GM18861 (cell line): ENCODE data around the gene ASAH2.
"Not testable (repeated sequence)": the region's sequence is repeated elsewhere in the genome, so short reads cannot be mapped to it uniquely, and the experiment has no call there.

Experiments used
- ATAC-seq: cut with Tn5 transposase; IDR thresholded peaks from one replicate; pipeline ENCODE4 v1.9.1; 2021; ENCODE audit not compliant: unreplicated experiment

The ASAH2 gene

GRCh38 chr10:50260791-50261281 is 9.5 kb upstream of the ASAH2 start:
- peak; percentile 99 for ATAC-seq

- no peak for ATAC-seq
These were observed 3.2 kb upstream of the ASAH2 start for GRCh38 chr10:50254479-50254878.

GRCh38 chr10:50250096-50250854 is 1.0 kb downstream of the ASAH2 start:
- ATAC-seq = no peak

- ATAC-seq = no peak
These were observed 2.7 kb downstream of the ASAH2 start for GRCh38 chr10:50248598-50248997.

GRCh38 chr10:50248062-50248461 is 3.3 kb downstream of the ASAH2 start:
- ATAC-seq = no peak

- ATAC-seq = no peak
These were observed 7.1 kb downstream of the ASAH2 start for GRCh38 chr10:50244201-50244600.

GRCh38 chr10:50242777-50243176 is 8.5 kb downstream of the ASAH2 start:
- ATAC-seq = no peak

GRCh38 chr10:50241478-50241877 is 9.8 kb downstream of the ASAH2 start:
- ATAC-seq = not testable (repeated sequence)

GRCh38 chr10:50234486-50234885 is 16.8 kb downstream of the ASAH2 start:
- ATAC-seq = no peak

GRCh38 chr10:50232261-50232639 is 19.1 kb downstream of the ASAH2 start:
- ATAC-seq = no peak

GRCh38 chr10:50231515-50232260 is 19.6 kb downstream of the ASAH2 start:
- peak; percentile 50 for ATAC-seq

- no peak for ATAC-seq
These were observed 21.9 kb downstream of the ASAH2 start for GRCh38 chr10:50229460-50229859.

- no peak for ATAC-seq
These were observed 22.6 kb downstream of the ASAH2 start for GRCh38 chr10:50228672-50229071.

- ATAC-seq = no peak
These were observed 24.7 kb downstream of the ASAH2 start for GRCh38 chr10:50226610-50227009.

GRCh38 chr10:50224330-50224952 is 26.9 kb downstream of the ASAH2 start:
- peak; percentile 92 for ATAC-seq

GRCh38 chr10:50222199-50222598 is 29.1 kb downstream of the ASAH2 start:
- no peak for ATAC-seq

- ATAC-seq = no peak
These were observed 29.8 kb downstream of the ASAH2 start for GRCh38 chr10:50221470-50221869.

GRCh38 chr10:50219646-50220045 is 31.7 kb downstream of the ASAH2 start:
- ATAC-seq = no peak

- no peak for ATAC-seq
These were observed 32.1 kb downstream of the ASAH2 start for GRCh38 chr10:50219200-50219599.

GRCh38 chr10:50216894-50217293 is 34.4 kb downstream of the ASAH2 start:
- no peak for ATAC-seq

- ATAC-seq = no peak
These were observed 34.9 kb downstream of the ASAH2 start for GRCh38 chr10:50216418-50216817.

- no peak for ATAC-seq
These were observed 39.6 kb downstream of the ASAH2 start for GRCh38 chr10:50211670-50212069.
